K562 (cell line): Measurements from ENCODE around the gene GSK3B. TPM values are rescaled to one million over a fixed set of nuclear protein-coding genes. Genes with fewer than 3 reads are reported as not detected.

Source experiments
- ATAC-seq: fragments of 200-7000 bp; cut with Tn5 transposase; 3 replicates; pipeline ENCODE4 v1.9.1; 2020; ENCODE audit warnings: moderate library complexity
- BruUV-seq: library from RNA; stranded (reverse); fragments of 400-500 nt; replicated peaks from 2 replicates; lab custom pipeline; 2021; lab: Mats Ljungman, UMichigan
- CTCF ChIA-PET: fragments of 300-600 bp; formaldehyde crosslinking; extraction: SDS; loops from one replicate; lab custom pipeline; 2021; ENCODE audit warnings: low intra/inter-chr PET ratio; lab: Yijun Ruan, JAX
- POLR2A ChIA-PET: fragments of 300-600, 350-650 bp; sonication (Branson Sonifier 250); formaldehyde crosslinking; extraction: SDS; loops from one replicate; lab custom pipeline; 2021; ENCODE audit warnings: antibody characterized with exemption, inconsistent platforms; lab: Yijun Ruan, JAX
- DNase-seq, 4 experiments: peaks; one replicate each; pipeline versions ENCODE4 v3.0.0 to v3.0.0-alpha.2; 2011 to 2018; ENCODE audit warnings: low spot score in 3 of 4, mixed read lengths in 3 of 4; ENCODE audit errors: extremely low read depth in 1 of 4
- FAIRE-seq: peaks from 2 replicates; lab custom pipeline; 2011; peaks lifted over from hg19 to GRCh38; lab: Jason Lieb, UNC
- H2AFZ ChIP-seq: 2 replicates; pipeline ENCODE4 v1.6.0; 2011; ENCODE audit warnings: low read depth, low read length, control low read depth, inconsistent platforms
- H3K27ac ChIP-seq: fragments of 200-600 bp; 3 replicates; pipeline ENCODE4 v1.8.0; 2011; ENCODE audit warnings: low read depth, mild to moderate bottlenecking, control low read depth, inconsistent platforms, low read length, moderate library complexity, mixed read lengths; ENCODE audit errors: extremely low read depth
- H3K27me3 ChIP-seq, 2 experiments: fragments of 300-600 bp in 1 of 2; 2 replicates in 1 of 2; 3 replicates in 1 of 2; pipeline versions ENCODE4 v1.6.0 to v1.8.0; 2011; ENCODE audit warnings: inconsistent platforms in 2 of 2, low read length in 2 of 2, mild to moderate bottlenecking in 1 of 2, mixed read lengths in 1 of 2, moderate library complexity in 1 of 2; ENCODE audit not compliant: control insufficient read depth in 2 of 2, insufficient read depth in 2 of 2
- H3K36me3 ChIP-seq: fragments of 300-600 bp; 3 replicates; pipeline ENCODE4 v1.8.0; 2011; ENCODE audit warnings: mild to moderate bottlenecking, low read length, inconsistent platforms; ENCODE audit not compliant: control insufficient read depth, insufficient read depth
- H3K4me1 ChIP-seq, 2 experiments: fragments of 200-600 bp in 1 of 2; replicated peaks in 1 of 2; 2 replicates in 1 of 2; 3 replicates in 1 of 2; pipeline versions ENCODE4 v1.5.1 to v1.8.0; 2011; ENCODE audit warnings: inconsistent platforms in 2 of 2, low read length in 2 of 2, mild to moderate bottlenecking in 1 of 2, mixed read lengths in 1 of 2, moderate library complexity in 1 of 2; ENCODE audit not compliant: control insufficient read depth in 2 of 2, insufficient read depth in 2 of 2
- H3K4me2 ChIP-seq: 2 replicates; pipeline ENCODE4 v1.6.1; 2011; ENCODE audit warnings: low read length, control low read depth, inconsistent platforms, mixed read lengths; ENCODE audit not compliant: insufficient read depth
- H3K4me3 ChIP-seq: fragments of 200-600 bp; sonication (generic), shearing (Covaris generic); 2 replicates; pipeline ENCODE4 v1.5.1; 2016; ENCODE audit warnings: control low read depth, inconsistent platforms
- H3K79me2 ChIP-seq: fragments of 200-600 bp; 3 replicates; pipeline ENCODE4 v1.8.0; 2011; ENCODE audit warnings: low read length, inconsistent platforms; ENCODE audit not compliant: control insufficient read depth, insufficient read depth
- H3K9ac ChIP-seq, 2 experiments: 2 replicates each; pipeline versions ENCODE4 v1.6.0 to v1.6.1; 2011; ENCODE audit warnings: low read depth in 2 of 2, low read length in 2 of 2, control low read depth in 1 of 2, inconsistent platforms in 1 of 2, mild to moderate bottlenecking in 1 of 2, mixed read lengths in 1 of 2; ENCODE audit not compliant: insufficient read depth in 1 of 2
- H3K9me1 ChIP-seq: one replicate; pipeline ENCODE4 v1.6.0; 2011; ENCODE audit warnings: inconsistent platforms, mild to moderate bottlenecking, low read length, moderate library complexity; ENCODE audit not compliant: control insufficient read depth, insufficient read depth
- H3K9me3 ChIP-seq: replicated peaks from 2 replicates; pipeline ENCODE4 v1.5.1; 2011; ENCODE audit warnings: low read depth, low read length, inconsistent platforms; ENCODE audit not compliant: control insufficient read depth, insufficient read depth
- H4K20me1 ChIP-seq: replicated peaks from 2 replicates; pipeline ENCODE4 v1.6.1; 2011; ENCODE audit warnings: low read length, inconsistent platforms, mixed read lengths; ENCODE audit not compliant: control insufficient read depth, insufficient read depth
- CREB5 ChIP-seq: fragments of 250-450 bp; sonication (Bioruptor Pico); IDR thresholded peaks from 2 replicates; pipeline ENCODE4 v1.5.0; 2020; ENCODE audit warnings: mild to moderate bottlenecking
- DACH1 ChIP-seq: fragments of 450-650 bp; IDR thresholded peaks from 2 replicates; pipeline ENCODE4 v1.6.1; 2018; ENCODE audit not compliant: partially characterized antibody
- E2F3 ChIP-seq: fragments of 250-450 bp; sonication (Bioruptor Pico); IDR thresholded peaks from 2 replicates; pipeline ENCODE4 v1.4.0; 2020; ENCODE audit warnings: mild to moderate bottlenecking
- GATAD2B ChIP-seq: fragments of 450-650 bp; IDR thresholded peaks from 2 replicates; pipeline ENCODE4 v1.6.1; 2017; ENCODE audit warnings: mild to moderate bottlenecking, borderline replicate concordance
- LARP7 ChIP-seq: fragments of 450-650 bp; IDR thresholded peaks from 2 replicates; pipeline ENCODE4 v1.6.1; 2016
- MAFF ChIP-seq: IDR thresholded peaks from 2 replicates; pipeline ENCODE4 v1.6.1; 2012; ENCODE audit warnings: low read length, improper control_type of control experiment
- MCM5 ChIP-seq: fragments of 450-650 bp; IDR thresholded peaks from 2 replicates; pipeline ENCODE4 v1.6.1; 2016; ENCODE audit warnings: low read depth
- NFIC ChIP-seq: fragments of 450-650 bp; IDR thresholded peaks from 2 replicates; pipeline ENCODE4 v1.6.1; 2017; ENCODE audit warnings: mild to moderate bottlenecking, inconsistent platforms
- STAT6 ChIP-seq: sonication (generic); formaldehyde crosslinking; IDR thresholded peaks from 2 replicates; pipeline ENCODE4 v1.8.1; 2023; ENCODE audit warnings: mild to moderate bottlenecking, missing genetic modification reagents
- TCFL5 ChIP-seq: fragments of 250-450 bp; sonication (Bioruptor Pico); conservative IDR thresholded peaks from 2 replicates; pipeline ENCODE4 v1.6.1; 2021; ENCODE audit warnings: mild to moderate bottlenecking, moderate library complexity, matching md5 sums
- U2AF2 ChIP-seq: fragments of 200-400 bp; formaldehyde crosslinking; optimal IDR thresholded peaks from 2 replicates; pipeline ENCODE3; 2017; ENCODE audit warnings: low read depth, mild to moderate bottlenecking, low read length
- ZC3H11A ChIP-seq: IDR thresholded peaks from 2 replicates; pipeline ENCODE4 v1.6.1; 2012; ENCODE audit warnings: low read depth, low read length, improper control_type of control experiment
- ZFP30 ChIP-seq: fragments of 250-450 bp; sonication (Bioruptor Pico); IDR thresholded peaks from 2 replicates; pipeline ENCODE4 v1.8.0; 2022; ENCODE audit warnings: moderate library complexity, mild to moderate bottlenecking, inconsistent platforms, borderline replicate concordance
- ZNF274 ChIP-seq: IDR thresholded peaks from 2 replicates; pipeline ENCODE4 v1.6.1; 2011; ENCODE audit warnings: low read depth, mild to moderate bottlenecking, low read length, moderate library complexity, borderline replicate concordance
- ZNF431 ChIP-seq: sonication (generic); formaldehyde crosslinking; IDR thresholded peaks from 2 replicates; pipeline ENCODE4 v1.8.0; 2022; ENCODE audit warnings: mild to moderate bottlenecking, missing genetic modification reagents
- ZNF668 ChIP-seq: fragments of 250-450 bp; sonication (Bioruptor Pico); IDR thresholded peaks from 2 replicates; pipeline ENCODE4 v1.8.0; 2022; ENCODE audit warnings: mild to moderate bottlenecking, inconsistent platforms
- in situ Hi-C: fragments of 300-500 bp; cut with MboI; formaldehyde crosslinking; loops from 4 replicates; pipeline ENCODE4 v1.15.0; 2018; ENCODE audit warnings: inconsistent platforms, mixed read lengths
- intact Hi-C: fragments of 100-400 bp; cut with micrococcal nuclease; formaldehyde crosslinking; loops from 2 replicates; pipeline ENCODE4 v1.14.2; 2022
- polyA plus RNA-seq, 8 experiments: library from polyadenylated mRNA; depleted of rRNA in 4 of 8; stranded (reverse) in 5 of 8; unstranded in 3 of 8; fragments of >200 nt; fragmentation: Nextera tagmentation in 2 of 8; fragmentation: Illumina TruSeq in 1 of 8; extraction: Ambion mirVana in 2 of 8; extraction: Trizol in 1 of 8; gene quantifications; 2 replicates each; pipeline versions ENCODE4 v1.2.1 to v1.2.3, GENCODE V29; 2011 to 2014; ENCODE audit warnings: inconsistent platforms in 1 of 8, missing spikeins in 1 of 8
- total RNA-seq, 7 experiments: library from RNA; depleted of rRNA in 6 of 7; stranded (reverse); fragments of >200 nt in 6 of 7; fragmentation: Illumina TruSeq in 2 of 7; extraction: Trizol in 2 of 7; gene quantifications; 2 replicates each; pipeline versions ENCODE4 v1.2.1 to v1.2.3, GENCODE V29; 2011 to 2021; ENCODE audit warnings: low replicate concordance in 1 of 7

The GSK3B gene
- total and polyA plus RNA-seq, 9 of the 15 experiments (the other 6 are each of a cell fraction or from before 2014, with no cell fraction given) = 4.7 to 25.0 (median 18.7) TPM

GRCh38 chr3:119901148-119901547 lies 193.1 kb downstream of the GSK3B start (continued):
- 0 out of 2 replicates have a peak, but pooled peaks have one; percentile 4 for TF ChIP-seq MAFF

DNA sequence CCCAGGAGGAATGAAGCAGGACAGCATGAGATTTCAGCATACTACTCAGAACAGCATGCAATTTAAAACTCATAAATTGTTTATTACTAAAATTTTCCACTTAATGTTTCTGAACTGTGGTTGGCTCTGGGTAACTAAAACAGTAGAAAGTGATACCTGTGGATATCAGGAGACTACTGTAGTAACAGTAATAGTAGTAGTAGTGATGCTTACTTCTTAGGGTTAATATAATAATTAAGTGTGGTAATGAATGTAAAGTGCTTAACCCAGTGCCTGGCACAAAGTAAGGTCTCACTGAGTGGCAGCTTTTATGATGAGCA lies 195.1 kb downstream of the GSK3B start:
- peaks cover 8% of the 10 kb centered on the region; the same call in 2 of the 3 replicates for H3K36me3 ChIP-seq
- TF ChIP-seq MCM5 = no peak
- no peak for TF ChIP-seq E2F3 (CRISPR knock-in tag)
- no peak for TF ChIP-seq NFIC
- no peak for TF ChIP-seq ZNF431 (CRISPR knock-in tag)
- no peak for TF ChIP-seq STAT6
- no peak for TF ChIP-seq ZNF668 (CRISPR knock-in tag)
- TF ChIP-seq CREB5 (CRISPR knock-in tag) = no peak
- TF ChIP-seq DACH1 = no peak
- TF ChIP-seq LARP7 = no peak
- TF ChIP-seq U2AF2 = no peak
- TF ChIP-seq ZC3H11A = no peak
- TF ChIP-seq ZFP30 (CRISPR knock-in tag) = no peak
- TF ChIP-seq ZNF274 = no peak
- no peak for TF ChIP-seq GATAD2B
- no peak for TF ChIP-seq TCFL5 (CRISPR knock-in tag)
- no peak for DNase-seq
- H3K4me2 ChIP-seq = no peak overlapping the region
- in situ Hi-C loops (loop anchor here (25.0 kb wide), 1 partner anchor 538 kb away; no protein-coding TSS in a partner anchor), intact Hi-C loops (loop anchor here (10.0 kb wide), 1 partner anchor 516 kb away; no protein-coding TSS in a partner anchor)
- H3K9me1 ChIP-seq = no peaks in the 10 kb centered on the region
- no TSS peak for BruUV-seq
- FAIRE-seq = no peak
- H3K9ac ChIP-seq = no peak overlapping the region
- no peak overlapping the region for H3K4me3 ChIP-seq
- no peak overlapping the region for H3K27ac ChIP-seq
- H3K27me3 ChIP-seq = no peaks in the 10 kb centered on the region
- no peak overlapping the region for H2AFZ ChIP-seq
- H3K9me3 ChIP-seq = no peaks in the 10 kb centered on the region
- H3K4me1 ChIP-seq = no peaks in the 10 kb centered on the region
- ChIA-PET CTCF (no interaction called here), POLR2A (no interaction called here)
- ATAC-seq = no peak
- no peaks in the 10 kb centered on the region for H4K20me1 ChIP-seq
- no peaks in the 10 kb centered on the region for H3K79me2 ChIP-seq
